GM12878 (cell line): Measurements from ENCODE around the gene GALT. TPM values are rescaled to one million over a fixed set of nuclear protein-coding genes. Genes with fewer than 3 reads are reported as not detected.
A peak's percentile ranks its signal among the peaks of the same experiment; 100 is the strongest.

Experiments
- ATAC-seq: fragments of 200-7000 bp; cut with Tn5 transposase; 3 replicates; pipeline ENCODE4 v1.9.1; 2020; ENCODE audit warnings: mild to moderate bottlenecking, moderate library complexity
- BruUV-seq: library from RNA; stranded (reverse); fragments of 400-500 nt; replicated peaks from 2 replicates; lab custom pipeline; 2021; lab: Mats Ljungman, UMichigan
- CTCF ChIA-PET: fragments of 300-600 bp; sonication (Branson Sonifier 250); formaldehyde crosslinking; extraction: SDS; loops from one replicate; lab custom pipeline; 2021; ENCODE audit warnings: inconsistent platforms; lab: Yijun Ruan, JAX
- POLR2A ChIA-PET: fragments of 350-600 bp; formaldehyde crosslinking; extraction: SDS; loops from one replicate; lab custom pipeline; 2021; ENCODE audit warnings: inconsistent platforms; lab: Charles Lee
- RAD21 ChIA-PET: fragments of 300-600 bp; sonication (Branson Sonifier 250); formaldehyde crosslinking; loops from one replicate; lab custom pipeline; 2023; ENCODE audit warnings: antibody characterized with exemption; ENCODE audit not compliant: unreplicated experiment; lab: Charles Lee
- SMC1A ChIA-PET: fragments of 300-600 bp; sonication (Branson Sonifier 250); formaldehyde crosslinking; loops from one replicate; lab custom pipeline; 2023; ENCODE audit not compliant: unreplicated experiment, uncharacterized antibody; lab: Charles Lee
- DNase-seq: peaks from one replicate; pipeline ENCODE4 v3.0.0-alpha.2; 2011; ENCODE audit warnings: low read depth, low spot score
- FAIRE-seq: peaks from 3 replicates; lab custom pipeline; 2011; peaks lifted over from hg19 to GRCh38; lab: Jason Lieb, UNC
- H2AFZ ChIP-seq: 2 replicates; pipeline ENCODE4 v1.6.0; 2011; ENCODE audit warnings: low read depth, low read length, control low read depth; ENCODE audit not compliant: control insufficient read depth
- H3K27ac ChIP-seq: 2 replicates; pipeline ENCODE4 v1.5.1; 2011; ENCODE audit warnings: control low read depth; ENCODE audit not compliant: control insufficient read depth, insufficient read depth
- H3K27me3 ChIP-seq, 2 experiments: replicated peaks in 1 of 2; 2 replicates each; pipeline versions ENCODE4 v1.6.0 to v1.6.1; 2011; ENCODE audit warnings: low read length in 1 of 2; ENCODE audit not compliant: control insufficient read depth in 2 of 2, insufficient read depth in 2 of 2
- H3K36me3 ChIP-seq, 2 experiments: 2 replicates each; pipeline ENCODE4 v1.5.1; 2011; ENCODE audit warnings: low read length in 1 of 2; ENCODE audit not compliant: control insufficient read depth in 2 of 2, insufficient read depth in 2 of 2
- H3K4me1 ChIP-seq: 2 replicates; pipeline ENCODE4 v1.6.1; 2011; ENCODE audit warnings: mild to moderate bottlenecking, low read length, moderate library complexity, mixed read lengths; ENCODE audit not compliant: control insufficient read depth, insufficient read depth
- H3K4me2 ChIP-seq: 2 replicates; pipeline ENCODE4 v1.6.0; 2011; ENCODE audit warnings: control low read depth; ENCODE audit not compliant: control insufficient read depth, insufficient read depth
- H3K4me3 ChIP-seq: fragments of 200-600 bp; sonication (generic); 2 replicates; pipeline ENCODE4 v1.5.1; 2016
- H3K79me2 ChIP-seq: 2 replicates; pipeline ENCODE4 v1.6.0; 2011; ENCODE audit warnings: low read length; ENCODE audit not compliant: control insufficient read depth, insufficient read depth
- H3K9ac ChIP-seq: 2 replicates; pipeline ENCODE4 v1.8.0; 2011; ENCODE audit warnings: low read length, control low read depth, mixed read lengths; ENCODE audit not compliant: control insufficient read depth, insufficient read depth
- H3K9me3 ChIP-seq: replicated peaks from 3 replicates; pipeline ENCODE4 v1.5.1; 2011; ENCODE audit warnings: mild to moderate bottlenecking, low read length; ENCODE audit not compliant: control insufficient read depth, insufficient read depth
- H4K20me1 ChIP-seq: 2 replicates; pipeline ENCODE4 v1.6.0; 2011; ENCODE audit not compliant: control insufficient read depth, insufficient read depth
- BHLHE40 ChIP-seq, 2 experiments: fragments of 450-650 bp in 1 of 2; IDR thresholded peaks; 2 replicates each; pipeline ENCODE4 v1.6.1; 2011 to 2017; ENCODE audit warnings: low read depth in 2 of 2, borderline replicate concordance in 1 of 2, improper control_type of control experiment in 1 of 2, low read length in 1 of 2, mild to moderate bottlenecking in 1 of 2
- CREB1 ChIP-seq: IDR thresholded peaks from 2 replicates; pipeline ENCODE4 v1.6.1; 2012; ENCODE audit warnings: low read depth, mild to moderate bottlenecking, inconsistent platforms
- EGR1 ChIP-seq, 2 experiments: IDR thresholded peaks; 1 replicate in 1 of 2; 2 replicates in 1 of 2; pipeline ENCODE4 v1.6.1; 2011 to 2012; ENCODE audit warnings: low read depth in 2 of 2, low read length in 2 of 2, borderline replicate concordance in 1 of 2, mild to moderate bottlenecking in 1 of 2, moderate library complexity in 1 of 2
- EZH2 ChIP-seq: IDR thresholded peaks from 2 replicates; pipeline ENCODE4 v1.6.1; 2012; ENCODE audit warnings: low read depth, mild to moderate bottlenecking, control low read depth, inconsistent platforms, low read length, borderline replicate concordance; ENCODE audit not compliant: control insufficient read depth
- IKZF1 ChIP-seq: fragments of 450-650 bp; conservative IDR thresholded peaks from 2 replicates; pipeline ENCODE4 v1.6.1; 2017; ENCODE audit warnings: antibody characterized with exemption, mild to moderate bottlenecking
- IRF4 ChIP-seq: IDR thresholded peaks from 2 replicates; pipeline ENCODE4 v1.6.1; 2011; ENCODE audit warnings: low read depth, low read length
- SMAD5 ChIP-seq: IDR thresholded peaks from 2 replicates; pipeline ENCODE4 v1.6.1; 2016; ENCODE audit warnings: antibody characterized with exemption, low read depth
- STAT1 ChIP-seq: fragments of 450-650 bp; conservative IDR thresholded peaks from 2 replicates; pipeline ENCODE4 v1.6.1; 2014; ENCODE audit warnings: antibody characterized with exemption, mild to moderate bottlenecking
- SUZ12 ChIP-seq: fragments of 200-600 bp; sonication (generic); IDR thresholded peaks from one replicate; pipeline ENCODE4 v1.6.1; 2018; ENCODE audit warnings: antibody characterized with exemption, mild to moderate bottlenecking; ENCODE audit not compliant: unreplicated experiment
- WGBS: methylation state at CpG from one replicate; pipeline ENCODE4 v1.1.6; 2016; ENCODE audit warnings: low lambda C conversion rate; ENCODE audit not compliant: insufficient replicate concordance, insufficient coverage; ENCODE audit errors: missing lambda C conversion rate; 5-methylcytosine and 5-hydroxymethylcytosine counted together
- in situ Hi-C: fragments of 300-500 bp; cut with MboI; formaldehyde crosslinking; loops from 9 replicates; pipeline ENCODE4 v1.14.3; 2018; ENCODE audit warnings: mixed read lengths
- intact Hi-C: fragments of 100-400 bp; cut with micrococcal nuclease; formaldehyde crosslinking; loops from one replicate; pipeline ENCODE4 v1.14.2; 2022; ENCODE audit not compliant: unreplicated experiment
- polyA plus RNA-seq, 11 experiments: library from polyadenylated mRNA; depleted of rRNA in 4 of 11; unstranded in 6 of 11; stranded (reverse) in 5 of 11; fragments of >200 nt; fragmentation: Nextera tagmentation in 4 of 11; fragmentation: Illumina TruSeq in 1 of 11; extraction: Ambion mirVana in 4 of 11; extraction: Trizol in 1 of 11; gene quantifications; 1 replicate in 1 of 11; 2 replicates in 10 of 11; pipeline versions ENCODE4 v1.2.1 to v1.2.3, GENCODE V29; 2011 to 2016; ENCODE audit warnings: inconsistent platforms in 2 of 11, missing spikeins in 2 of 11, low read depth in 1 of 11
- total RNA-seq, 4 experiments: library from RNA; depleted of rRNA in 3 of 4; stranded (reverse); fragments of >200 nt in 3 of 4; fragmentation: Illumina TruSeq in 1 of 4; extraction: Trizol in 1 of 4; gene quantifications; 2 replicates each; pipeline versions ENCODE4 v1.2.1 to v1.2.3, GENCODE V29; 2013 to 2021
- TF ChIP-seq, protein P1 (sequence below): fragments of 450-650 bp; formaldehyde crosslinking; IDR thresholded peaks from 2 replicates; pipeline ENCODE4 v1.4.0; 2020; ENCODE audit warnings: mild to moderate bottlenecking, moderate library complexity

GALT gene
- total and polyA plus RNA-seq, 10 of the 15 experiments (the other 5 are each of a cell fraction or from before 2014, with no cell fraction given), result 9.3 to 34.1 (median 26.9) TPM

DNA sequence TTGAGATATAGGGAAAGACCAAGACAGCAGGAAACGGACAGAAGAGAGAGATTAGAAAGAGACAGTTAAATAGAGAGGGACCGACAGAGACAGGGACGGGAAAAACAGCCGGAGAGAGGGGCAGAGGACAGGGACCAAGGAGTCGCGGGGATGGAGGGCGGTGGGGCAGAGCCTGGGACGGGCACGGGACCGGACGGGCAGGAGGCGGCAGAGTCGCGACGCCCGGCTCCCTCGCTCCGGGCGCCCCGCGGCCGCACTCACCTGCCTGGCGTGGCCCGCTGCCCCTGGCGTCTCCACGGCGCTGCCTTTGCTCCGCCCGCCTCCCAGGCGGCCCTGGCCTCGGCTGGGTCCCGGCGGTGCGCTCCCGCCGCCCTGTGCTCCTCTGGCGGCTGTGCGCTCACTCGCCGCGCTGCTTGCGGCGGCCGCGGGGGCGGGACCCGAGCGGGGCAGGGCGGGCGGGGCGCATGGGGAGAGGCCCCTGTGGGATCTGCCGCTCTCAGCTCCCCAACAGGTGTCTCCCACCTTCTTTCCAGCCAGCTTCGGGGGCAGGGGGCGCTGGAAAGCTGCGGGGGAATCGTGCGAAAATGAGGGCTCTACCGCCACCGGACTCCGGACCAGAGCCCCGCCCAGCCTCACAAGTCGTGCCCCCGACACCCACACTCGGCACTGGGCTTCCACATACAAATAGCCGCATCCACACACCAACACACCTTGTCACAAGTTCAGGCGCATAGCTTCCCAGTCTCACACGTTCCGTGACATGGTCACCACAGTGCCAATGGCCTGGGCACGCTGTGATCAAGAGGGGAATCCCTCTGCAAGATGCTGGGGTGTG lies 17.6 kb upstream of the GALT start, which contains the start of gene ARID3C:
ARID3C (minus strand) TSS at position 411 of the 835 bp plus-strand sequence. CDS start 1,052 bp downstream, outside the sequence.
- WGBS, result 2% methylated on average over 48 of the region's 69 CpGs
- POLR2A ChIA-PET, result interaction anchor here (1.5 kb wide), 1 partner anchor 9 kb away, joined by 4 read pairs; the partner anchor contains the start of gene SIGMAR1
- peak within 1 kb of the TSS; percentile 71 for H3K4me2 ChIP-seq
- DNase-seq (no peak), FAIRE-seq (no peak), ATAC-seq (peak; percentile 67)
- in situ Hi-C loops (no loop called here), intact Hi-C loops (no loop called here)
- no peaks in the 10 kb centered on the region for H3K9me3 ChIP-seq
- H3K79me2 ChIP-seq, result no peaks in the 10 kb centered on the region
- H3K36me3 ChIP-seq, result no peaks in the 10 kb centered on the region; a peak in 1 of 4 replicates
- CTCF ChIA-PET, result interaction anchor here (1.2 kb wide), 1 partner anchor 16 kb away, joined by 3 read pairs; no protein-coding TSS in a partner anchor
- SMC1A ChIA-PET, result interaction anchor here (0.6 kb wide), 1 partner anchor 11 kb away, joined by 3 read pairs; no protein-coding TSS in a partner anchor
- H3K4me3 ChIP-seq, result peak within 1 kb of the TSS; percentile 32; the same call in 1 of the 2 replicates
- RAD21 ChIA-PET, result no interaction called here
- H2AFZ ChIP-seq, result no peak within 1 kb of the TSS; the same call in 1 of the 2 replicates
- peaks cover 4% of the 10 kb centered on the region; the same call in 1 of the 2 replicates for H3K4me1 ChIP-seq
- no peaks in the 10 kb centered on the region; the same call in 1 of the 2 replicates for H4K20me1 ChIP-seq
- H3K27me3 ChIP-seq, result peaks cover 14 to 19% of the 10 kb centered on the region in 2 experiments
- TF ChIP-seq EZH2 (peak; percentile 29; the same call in 1 of the 2 replicates), SMAD5 (no peak), SUZ12 (peak; percentile 64), IRF4 (no peak), EGR1 (IDR thresholded peaks at IDR 0.05; ENCODE audit: borderline replicate concordance in 1 of 2, low read depth in 2 of 2, low read length in 2 of 2) (0 out of 3 replicates have a peak, but pooled peaks of 1 of the 2 experiments have one; percentile 24), IKZF1 (no peak), CREB1 (no peak), STAT1 (no peak), BHLHE40 (IDR thresholded peaks at IDR 0.05; ENCODE audit: borderline replicate concordance in 1 of 2, low read depth in 2 of 2, low read length in 1 of 2) (0 out of 4 replicates have a peak, but pooled peaks of 1 of the 2 experiments have one; percentile 8)
- TF ChIP-seq, protein P1, sequence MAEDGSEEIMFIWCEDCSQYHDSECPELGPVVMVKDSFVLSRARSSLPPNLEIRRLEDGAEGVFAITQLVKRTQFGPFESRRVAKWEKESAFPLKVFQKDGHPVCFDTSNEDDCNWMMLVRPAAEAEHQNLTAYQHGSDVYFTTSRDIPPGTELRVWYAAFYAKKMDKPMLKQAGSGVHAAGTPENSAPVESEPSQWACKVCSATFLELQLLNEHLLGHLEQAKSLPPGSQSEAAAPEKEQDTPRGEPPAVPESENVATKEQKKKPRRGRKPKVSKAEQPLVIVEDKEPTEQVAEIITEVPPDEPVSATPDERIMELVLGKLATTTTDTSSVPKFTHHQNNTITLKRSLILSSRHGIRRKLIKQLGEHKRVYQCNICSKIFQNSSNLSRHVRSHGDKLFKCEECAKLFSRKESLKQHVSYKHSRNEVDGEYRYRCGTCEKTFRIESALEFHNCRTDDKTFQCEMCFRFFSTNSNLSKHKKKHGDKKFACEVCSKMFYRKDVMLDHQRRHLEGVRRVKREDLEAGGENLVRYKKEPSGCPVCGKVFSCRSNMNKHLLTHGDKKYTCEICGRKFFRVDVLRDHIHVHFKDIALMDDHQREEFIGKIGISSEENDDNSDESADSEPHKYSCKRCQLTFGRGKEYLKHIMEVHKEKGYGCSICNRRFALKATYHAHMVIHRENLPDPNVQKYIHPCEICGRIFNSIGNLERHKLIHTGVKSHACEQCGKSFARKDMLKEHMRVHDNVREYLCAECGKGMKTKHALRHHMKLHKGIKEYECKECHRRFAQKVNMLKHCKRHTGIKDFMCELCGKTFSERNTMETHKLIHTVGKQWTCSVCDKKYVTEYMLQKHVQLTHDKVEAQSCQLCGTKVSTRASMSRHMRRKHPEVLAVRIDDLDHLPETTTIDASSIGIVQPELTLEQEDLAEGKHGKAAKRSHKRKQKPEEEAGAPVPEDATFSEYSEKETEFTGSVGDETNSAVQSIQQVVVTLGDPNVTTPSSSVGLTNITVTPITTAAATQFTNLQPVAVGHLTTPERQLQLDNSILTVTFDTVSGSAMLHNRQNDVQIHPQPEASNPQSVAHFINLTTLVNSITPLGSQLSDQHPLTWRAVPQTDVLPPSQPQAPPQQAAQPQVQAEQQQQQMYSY (CRISPR knock-in tag), result no peak
- H3K9ac ChIP-seq, result no peak within 1 kb of the TSS
- BruUV-seq, result no TSS peak
- H3K27ac ChIP-seq, result no peak within 1 kb of the TSS
